ENCODE data around the gene ACHE.

DNA sequence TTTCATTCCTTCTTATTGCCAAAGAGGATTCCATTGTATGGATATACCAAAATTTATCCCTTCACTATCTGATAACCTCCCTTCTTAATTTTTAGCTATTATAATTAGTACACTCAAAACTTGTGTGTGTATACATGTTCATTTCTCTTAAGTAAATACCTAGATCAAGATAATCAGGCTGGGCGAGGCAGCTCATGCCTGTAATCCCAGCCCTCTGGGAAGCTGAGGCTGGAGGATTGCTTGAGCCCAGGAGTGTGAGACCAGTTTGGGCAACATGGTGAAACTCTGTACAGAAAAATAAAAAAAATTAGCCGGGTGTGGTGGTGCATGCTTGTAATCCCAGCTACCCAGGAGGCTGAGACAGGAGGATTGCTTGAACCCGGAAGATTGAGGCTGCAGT lies 15.8 kb upstream of the ACHE start:
- no peak for TF ChIP-seq CTCF (IDR thresholded peaks at IDR 0.05)
- no peak for TF ChIP-seq POLR2A (IDR thresholded peaks at IDR 0.05)
- no peak for TF ChIP-seq POLR2AphosphoS5 (IDR thresholded peaks at IDR 0.05)
